KMS-11 (cell line): ENCODE measurements around the gene PLB1.

Experiments used
- H2AFZ ChIP-seq: fragments of 200-600 bp; sonication (generic); 2 replicates; pipeline ENCODE4 v1.6.1; 2016; ENCODE audit warnings: antibody characterized with exemption, mixed run types, low read depth
- H3K27ac ChIP-seq: fragments of 200-600 bp; sonication (generic); 2 replicates; pipeline ENCODE4 v1.6.1; 2016; ENCODE audit warnings: mild to moderate bottlenecking, mixed run types
- H3K27me3 ChIP-seq: fragments of 200-600 bp; sonication (generic); 2 replicates; pipeline ENCODE4 v1.6.1; 2017; ENCODE audit warnings: mild to moderate bottlenecking, low read depth, mixed run types, moderate library complexity; ENCODE audit not compliant: insufficient read depth
- H3K36me3 ChIP-seq: fragments of 200-600 bp; sonication (generic); 2 replicates; pipeline ENCODE4 v1.6.1; 2017; ENCODE audit warnings: mild to moderate bottlenecking, mixed run types; ENCODE audit not compliant: insufficient read depth
- H3K4me1 ChIP-seq: fragments of 200-600 bp; sonication (generic); 2 replicates; pipeline ENCODE4 v1.6.1; 2016; ENCODE audit warnings: mild to moderate bottlenecking, low read depth, mixed run types; ENCODE audit not compliant: poor library complexity, severe bottlenecking
- H3K4me2 ChIP-seq: fragments of 200-600 bp; sonication (generic); 2 replicates; pipeline ENCODE4 v1.7.0; 2016; ENCODE audit warnings: mild to moderate bottlenecking, mixed run types
- H3K4me3 ChIP-seq: fragments of 200-600 bp; sonication (generic); IDR thresholded peaks from 2 replicates; pipeline ENCODE4 v1.6.1; 2017; ENCODE audit warnings: low read depth, low read length, mixed read lengths; ENCODE audit not compliant: insufficient read depth
- H3K79me2 ChIP-seq: fragments of 200-600 bp; sonication (generic); 2 replicates; pipeline ENCODE4 v1.6.1; 2016; ENCODE audit warnings: low read depth, mixed run types; ENCODE audit not compliant: insufficient read depth
- H3K9ac ChIP-seq: fragments of 200-600 bp; sonication (generic); 2 replicates; pipeline ENCODE4 v1.6.1; 2016; ENCODE audit warnings: mild to moderate bottlenecking, mixed run types
- H4K20me1 ChIP-seq: fragments of 200-600 bp; sonication (generic); 2 replicates; pipeline ENCODE4 v1.6.1; 2016; ENCODE audit warnings: mild to moderate bottlenecking, mixed run types; ENCODE audit not compliant: insufficient read depth
- TF ChIP-seq, protein P1 (sequence below): fragments of 200-600 bp; sonication (generic); conservative IDR thresholded peaks from 2 replicates; pipeline ENCODE4 v1.6.1; 2017; ENCODE audit warnings: low read depth, mild to moderate bottlenecking, antibody characterized with exemption, low read length, moderate library complexity, mixed read lengths

PLB1 gene

DNA sequence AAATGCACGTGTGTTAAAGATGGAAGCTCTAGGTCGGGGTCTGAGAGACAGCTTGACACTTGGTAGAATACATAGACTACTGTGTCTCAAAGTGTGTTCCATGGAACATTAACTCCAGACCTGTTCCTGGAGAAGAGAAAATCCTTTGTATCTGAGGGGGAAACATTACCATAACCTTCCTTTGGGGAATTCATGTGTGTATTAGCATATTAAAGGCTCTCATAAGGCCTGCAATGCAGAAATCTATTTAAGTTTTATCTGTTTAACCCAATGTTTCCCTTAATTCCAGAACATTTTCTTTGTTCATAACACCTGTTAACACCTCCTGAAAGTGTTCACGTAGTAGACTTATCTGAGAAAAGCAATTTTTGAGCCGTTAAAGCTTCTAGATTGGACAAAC is 99.5 kb downstream of the PLB1 start:
- no peak overlapping the region for H3K4me3 ChIP-seq
- no peaks in the 10 kb centered on the region for H4K20me1 ChIP-seq
- H3K27me3 ChIP-seq, result no peaks in the 10 kb centered on the region
- no peak overlapping the region for H3K27ac ChIP-seq
- H2AFZ ChIP-seq, result no peak overlapping the region
- no peak overlapping the region for H3K9ac ChIP-seq
- no peaks in the 10 kb centered on the region for H3K36me3 ChIP-seq
- H3K4me1 ChIP-seq, result no peaks in the 10 kb centered on the region
- TF ChIP-seq, protein P1, sequence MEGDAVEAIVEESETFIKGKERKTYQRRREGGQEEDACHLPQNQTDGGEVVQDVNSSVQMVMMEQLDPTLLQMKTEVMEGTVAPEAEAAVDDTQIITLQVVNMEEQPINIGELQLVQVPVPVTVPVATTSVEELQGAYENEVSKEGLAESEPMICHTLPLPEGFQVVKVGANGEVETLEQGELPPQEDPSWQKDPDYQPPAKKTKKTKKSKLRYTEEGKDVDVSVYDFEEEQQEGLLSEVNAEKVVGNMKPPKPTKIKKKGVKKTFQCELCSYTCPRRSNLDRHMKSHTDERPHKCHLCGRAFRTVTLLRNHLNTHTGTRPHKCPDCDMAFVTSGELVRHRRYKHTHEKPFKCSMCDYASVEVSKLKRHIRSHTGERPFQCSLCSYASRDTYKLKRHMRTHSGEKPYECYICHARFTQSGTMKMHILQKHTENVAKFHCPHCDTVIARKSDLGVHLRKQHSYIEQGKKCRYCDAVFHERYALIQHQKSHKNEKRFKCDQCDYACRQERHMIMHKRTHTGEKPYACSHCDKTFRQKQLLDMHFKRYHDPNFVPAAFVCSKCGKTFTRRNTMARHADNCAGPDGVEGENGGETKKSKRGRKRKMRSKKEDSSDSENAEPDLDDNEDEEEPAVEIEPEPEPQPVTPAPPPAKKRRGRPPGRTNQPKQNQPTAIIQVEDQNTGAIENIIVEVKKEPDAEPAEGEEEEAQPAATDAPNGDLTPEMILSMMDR, result no peak
- H3K4me2 ChIP-seq, result no peak overlapping the region
- H3K79me2 ChIP-seq, result no peaks in the 10 kb centered on the region

DNA sequence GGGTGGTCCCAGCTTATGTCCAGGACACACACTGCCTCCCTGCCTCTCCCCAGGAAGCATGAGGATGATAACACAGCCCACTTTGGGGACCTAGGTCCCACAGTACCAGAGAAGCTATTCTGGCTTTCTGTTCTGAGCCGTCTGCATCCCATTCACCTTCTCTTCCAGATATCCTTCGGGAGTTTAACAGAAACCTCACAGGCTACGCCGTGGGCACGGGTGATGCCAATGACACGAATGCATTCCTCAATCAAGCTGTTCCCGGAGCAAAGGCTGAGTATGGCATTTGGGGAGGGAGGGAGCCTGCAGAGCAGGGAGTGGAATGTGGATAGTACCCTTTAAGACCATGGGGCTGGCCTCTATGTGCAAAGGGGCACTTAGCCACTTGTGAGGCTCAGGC is 102.6 kb downstream of the PLB1 start:
- H3K27me3 ChIP-seq, result no peaks in the 10 kb centered on the region
- H3K27ac ChIP-seq, result no peak overlapping the region
- no peaks in the 10 kb centered on the region for H4K20me1 ChIP-seq
- no peak overlapping the region for H3K9ac ChIP-seq
- H3K36me3 ChIP-seq, result no peaks in the 10 kb centered on the region
- no peak overlapping the region for H3K4me3 ChIP-seq
- H2AFZ ChIP-seq, result no peak overlapping the region
- H3K4me2 ChIP-seq, result no peak overlapping the region
- TF ChIP-seq, protein P1, result no peak
- no peaks in the 10 kb centered on the region for H3K79me2 ChIP-seq
- no peaks in the 10 kb centered on the region for H3K4me1 ChIP-seq

DNA sequence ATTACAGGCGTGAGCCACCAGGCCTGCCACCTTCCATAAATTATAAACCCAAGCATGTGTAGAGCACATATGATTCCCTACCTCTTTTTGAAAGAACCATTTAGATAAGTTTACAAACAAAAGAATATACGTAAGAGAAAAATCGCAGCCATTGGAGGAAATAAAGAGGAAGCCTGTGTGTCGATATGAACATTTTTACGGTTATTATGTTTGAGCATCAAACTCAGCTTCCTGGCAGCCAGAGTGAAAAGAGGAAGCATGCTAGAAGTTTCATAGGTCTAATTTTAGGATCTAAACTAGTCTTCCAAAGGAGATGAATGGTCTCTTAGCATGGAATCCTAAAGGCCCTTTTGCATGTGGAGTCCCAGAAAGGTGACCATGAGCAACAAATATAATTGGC is 104.3 kb downstream of the PLB1 start:
- Histone ChIP-seq H3K9ac (no peak overlapping the region), H3K27ac (no peak overlapping the region), H4K20me1 (no peaks in the 10 kb centered on the region), H3K36me3 (no peaks in the 10 kb centered on the region), H3K79me2 (no peaks in the 10 kb centered on the region), H2AFZ (no peak overlapping the region), H3K4me1 (no peaks in the 10 kb centered on the region), H3K27me3 (no peaks in the 10 kb centered on the region), H3K4me3 (no peak overlapping the region), H3K4me2 (no peak overlapping the region)
- TF ChIP-seq, protein P1, result no peak

DNA sequence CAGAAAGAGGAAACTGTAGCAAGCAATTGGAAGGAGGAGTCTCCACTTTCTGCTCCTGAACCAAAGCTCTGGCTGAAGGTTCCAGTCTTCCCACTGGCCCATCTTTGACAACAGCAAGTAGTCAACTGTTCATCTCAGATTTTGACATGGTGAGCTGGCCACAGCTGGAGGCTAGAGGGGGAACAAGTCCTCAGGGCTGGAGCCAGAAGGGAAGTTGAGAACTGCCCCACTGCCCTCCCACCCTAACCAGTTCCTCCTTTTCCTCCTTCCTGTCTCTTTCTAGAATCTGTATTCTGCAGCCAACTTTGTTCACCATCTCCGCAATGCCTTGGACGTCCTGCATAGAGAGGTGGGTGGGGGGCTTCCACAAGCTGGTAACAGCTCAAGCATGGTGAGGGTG is 105.8 kb downstream of the PLB1 start:
- H3K4me3 ChIP-seq, result no peak overlapping the region
- H3K27me3 ChIP-seq, result no peaks in the 10 kb centered on the region
- no peak overlapping the region for H3K27ac ChIP-seq
- no peaks in the 10 kb centered on the region for H3K79me2 ChIP-seq
- no peak overlapping the region for H3K9ac ChIP-seq
- no peak overlapping the region for H2AFZ ChIP-seq
- H3K4me2 ChIP-seq, result no peak overlapping the region
- H3K36me3 ChIP-seq, result no peaks in the 10 kb centered on the region
- no peaks in the 10 kb centered on the region for H3K4me1 ChIP-seq
- TF ChIP-seq, protein P1, result no peak
- H4K20me1 ChIP-seq, result no peaks in the 10 kb centered on the region
